CD4-positive, alpha-beta T cell treated with Interleukin-15 for 1 hour (primary cell): ENCODE results near the gene AKAP9.
"Not testable (repeated sequence)": the region's sequence is repeated elsewhere in the genome, so short reads cannot be mapped to it uniquely, and the experiment has no call there.

ENCODE experiments used
- DNase-seq: peaks from one replicate; pipeline ENCODE4 v3.0.0-alpha.2; 2020

AKAP9 gene

GRCh38 chr7:92137557-92137956 lies 196.9 kb downstream of the AKAP9 start:
- no peak for DNase-seq

GRCh38 chr7:92141161-92141560 lies 200.5 kb downstream of the AKAP9 start:
- DNase-seq, result no peak

- DNase-seq, result not testable (repeated sequence)
These were observed 202.1 kb downstream of the AKAP9 start for GRCh38 chr7:92142791-92143190.

- not testable (repeated sequence) for DNase-seq
These were observed 202.7 kb downstream of the AKAP9 start for GRCh38 chr7:92143192-92143880.

- DNase-seq, result no peak
These were observed 209.1 kb downstream of the AKAP9 start for GRCh38 chr7:92149736-92150239.

- DNase-seq, result no peak
These were observed 209.9 kb downstream of the AKAP9 start for GRCh38 chr7:92150450-92151017.

GRCh38 chr7:92155108-92155739 lies 214.6 kb downstream of the AKAP9 start:
- no peak for DNase-seq

GRCh38 chr7:92156990-92157389 lies 216.3 kb downstream of the AKAP9 start:
- DNase-seq, result no peak

GRCh38 chr7:92158660-92159575 lies 218.3 kb downstream of the AKAP9 start:
- no peak for DNase-seq
